ENCODE data around the gene TRPM2. TPM values are rescaled to one million over a fixed set of nuclear protein-coding genes. Genes with fewer than 3 reads are reported as not detected.
A peak's percentile ranks its signal among the peaks of the same experiment; 100 is the strongest.

The TRPM2 gene
- total and polyA plus RNA-seq, 2 of the 8 experiments (the other 6 are each of a cell fraction or from before 2014, with no cell fraction given), result 0.27 to 0.28 TPM

- no peak overlapping the region for H2AK5ac ChIP-seq (ENCODE audit: low read depth, low read length)
- DNase-seq (ENCODE audit: low read depth in 1 of 2, low spot score in 2 of 2), result peak; percentile 77 to 83
- H4K5ac ChIP-seq (ENCODE audit: insufficient read length, low read depth, low read length), result no peak overlapping the region
- FAIRE-seq, result peak; percentile 90
- H3K18ac ChIP-seq (ENCODE audit: extremely low read depth, low read length), result no peak overlapping the region
- H2AFZ ChIP-seq (ENCODE audit: low read length), result no peak overlapping the region
- 62% methylated on average over 2 of the region's 3 CpGs; no CpG with 5 or more reads in 1 of the 2 experiments for WGBS, 2 experiments (ENCODE audit: extremely low coverage in 1 of 2, insufficient coverage in 1 of 2, insufficient read length in 1 of 2, insufficient replicate concordance in 2 of 2, low coverage in 1 of 2, low lambda C conversion rate in 2 of 2, missing lambda C conversion rate in 1 of 2)
- H3K9me3 ChIP-seq (ENCODE audit: insufficient read depth in 2 of 2, low read depth in 1 of 2, low read length in 1 of 2), result peaks cover 0 to 4% of the 10 kb centered on the region in 2 experiments; a peak in 1 of 4 replicates
- ChIA-PET CTCF (ENCODE audit: partially characterized antibody) (interaction anchor here (0.6 to 1.8 kb wide), 4 partner anchors 10 to 87 kb away, joined by 3 to 5 read pairs (median 4); no protein-coding TSS in a partner anchor), POLR2A (ENCODE audit: partially characterized antibody) (no interaction called here)
- no peak overlapping the region for H3K56ac ChIP-seq (replicated peaks; ENCODE audit: insufficient read length, low read depth, low read length)
- H3K23me2 ChIP-seq (ENCODE audit: low read depth, low read length), result 0 out of 2 replicates have a peak, but pooled peaks cover 1% of the 10 kb centered on the region
- H3K4me2 ChIP-seq (ENCODE audit: insufficient read depth in 1 of 2, low read depth in 2 of 2, low read length in 2 of 2), result no peak overlapping the region
- H2BK15ac ChIP-seq (ENCODE audit: low read length), result no peak overlapping the region
- no peak overlapping the region for H2BK5ac ChIP-seq (ENCODE audit: low read depth, low read length)
- H3K27me3 ChIP-seq (replicated peaks in 1 of 4; ENCODE audit: control insufficient read depth in 3 of 4, extremely low read depth in 1 of 4, insufficient read depth in 3 of 4, low read length in 3 of 4), result no peaks in the 10 kb centered on the region
- H4K8ac ChIP-seq (ENCODE audit: extremely low read depth, insufficient read depth, low read length), result no peak overlapping the region
- no peaks in the 10 kb centered on the region for H3K79me2 ChIP-seq (ENCODE audit: control insufficient read depth in 1 of 2, insufficient read depth in 2 of 2, low read length in 2 of 2)
- H2BK120ac ChIP-seq (replicated peaks; ENCODE audit: low read depth, low read length), result no peak overlapping the region
- H3K36me3 ChIP-seq (ENCODE audit: control insufficient read depth in 2 of 4, insufficient read depth in 4 of 4, low read length in 3 of 4), result no peaks in the 10 kb centered on the region
- no peak overlapping the region for H4K91ac ChIP-seq (replicated peaks; ENCODE audit: insufficient read length, low read length)
- no peaks in the 10 kb centered on the region for H4K20me1 ChIP-seq (replicated peaks in 1 of 2; ENCODE audit: control insufficient read depth in 1 of 2, insufficient read depth in 2 of 2, low read length in 2 of 2)
- no peak overlapping the region for H3K14ac ChIP-seq (ENCODE audit: insufficient read length)
- H3K27ac ChIP-seq (ENCODE audit: low read depth, low read length), result no peak overlapping the region
- no peak overlapping the region for H2BK12ac ChIP-seq (ENCODE audit: low read depth, low read length)
- H3K79me1 ChIP-seq (ENCODE audit: low read depth, low read length), result no peaks in the 10 kb centered on the region
- H3K4ac ChIP-seq (replicated peaks; ENCODE audit: insufficient read length, low read depth, low read length), result no peak overlapping the region
- no peak overlapping the region for H3K23ac ChIP-seq (ENCODE audit: insufficient read length)
- H3K4me1 ChIP-seq (replicated peaks in 1 of 4; ENCODE audit: control insufficient read depth in 3 of 4, insufficient read depth in 4 of 4, low read length in 3 of 4), result no peaks in the 10 kb centered on the region; a peak in 3 of 7 replicates
- H3K4me3 ChIP-seq (ENCODE audit: extremely low read depth in 1 of 4, insufficient read depth in 2 of 4, low read depth in 3 of 4, low read length in 4 of 4), result no peak overlapping the region
- H3K9ac ChIP-seq (replicated peaks in 1 of 4; ENCODE audit: extremely low read depth in 1 of 4, low read depth in 3 of 4, low read length in 3 of 4), result no peak overlapping the region
- no peak overlapping the region for H2BK20ac ChIP-seq (ENCODE audit: low read length)
- TF ChIP-seq PHF8 (conservative IDR thresholded peaks at IDR 0.05; ENCODE audit: low read depth, low read length), result no peak
- TF ChIP-seq SIX5 (IDR thresholded peaks at IDR 0.05; ENCODE audit: low read depth, low read length), result no peak
- no peak for TF ChIP-seq GABPA (IDR thresholded peaks at IDR 0.05; ENCODE audit: borderline replicate concordance, insufficient read depth, low read length)
- peak; percentile 78; the same call in 1 of the 2 replicates for TF ChIP-seq SP4 (IDR thresholded peaks at IDR 0.05; ENCODE audit: low read length)
- no peak for TF ChIP-seq SRF (IDR thresholded peaks at IDR 0.05; ENCODE audit: low read depth, low read length)
These were observed 75.0 kb downstream of the TRPM2 start for GRCh38 chr21:44428281-44428960.

All from H1 (cell line).